ENCODE results near the gene SLC5A2. TPM values are rescaled to one million over a fixed set of nuclear protein-coding genes. Genes with fewer than 3 reads are reported as not detected.
A peak's percentile ranks its signal among the peaks of the same experiment; 100 is the strongest.

SLC5A2 gene
- total and polyA plus RNA-seq, 2 experiments from 2014 or later = 0.36 to 4.9 TPM

DNA sequence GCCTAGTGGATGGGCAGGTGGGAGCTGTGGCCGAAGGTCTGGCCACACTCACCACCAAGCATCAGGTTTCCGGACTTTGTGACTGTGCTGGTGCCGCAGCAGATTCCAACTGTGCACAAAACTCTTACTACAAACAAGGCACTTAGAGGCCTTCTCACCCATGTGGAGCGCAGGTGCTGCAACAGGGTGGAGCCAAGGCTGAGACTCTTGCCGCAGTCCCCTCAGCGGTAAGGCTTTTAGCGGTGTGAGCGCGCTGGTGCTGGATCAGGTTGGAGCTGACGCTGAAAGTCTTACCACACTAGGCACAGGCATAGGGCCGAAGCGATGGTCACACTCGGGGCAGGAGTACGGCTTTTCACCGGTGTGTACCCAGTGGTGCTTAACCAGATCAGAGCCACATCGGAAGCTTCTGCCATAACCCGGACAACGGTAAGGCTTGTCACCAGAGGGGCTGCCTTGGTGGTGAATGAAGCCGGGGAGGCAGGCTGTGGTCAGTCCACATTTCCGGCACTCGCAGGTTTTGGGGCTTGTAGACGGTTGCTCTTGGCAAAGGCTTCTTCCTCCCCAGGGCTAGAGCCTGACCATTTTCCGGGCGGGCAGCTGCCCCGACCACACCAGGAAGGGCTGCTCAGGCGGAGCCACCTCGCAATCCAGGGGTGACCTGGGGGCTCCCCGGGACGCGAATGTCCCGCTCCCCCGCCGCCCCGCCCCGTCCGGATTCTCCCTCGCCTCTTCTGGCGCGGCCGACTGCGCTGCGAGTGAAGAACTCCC, 24.7 kb upstream of the SLC5A2 start:
- peaks cover 19% of the 10 kb centered on the region for H3K4me1 ChIP-seq (ENCODE audit: low read depth)
- DNase-seq (ENCODE audit: low read depth in 1 of 2, low spot score in 1 of 2) = peak; percentile 50 to 60
- H3K27me3 ChIP-seq = no peaks in the 10 kb centered on the region
- H3K36me3 ChIP-seq = no peaks in the 10 kb centered on the region
- H3K4me3 ChIP-seq = peak overlapping the region; percentile 75
- no peaks in the 10 kb centered on the region for H3K9me3 ChIP-seq (ENCODE audit: low read depth)
- TF ChIP-seq, protein P1, sequence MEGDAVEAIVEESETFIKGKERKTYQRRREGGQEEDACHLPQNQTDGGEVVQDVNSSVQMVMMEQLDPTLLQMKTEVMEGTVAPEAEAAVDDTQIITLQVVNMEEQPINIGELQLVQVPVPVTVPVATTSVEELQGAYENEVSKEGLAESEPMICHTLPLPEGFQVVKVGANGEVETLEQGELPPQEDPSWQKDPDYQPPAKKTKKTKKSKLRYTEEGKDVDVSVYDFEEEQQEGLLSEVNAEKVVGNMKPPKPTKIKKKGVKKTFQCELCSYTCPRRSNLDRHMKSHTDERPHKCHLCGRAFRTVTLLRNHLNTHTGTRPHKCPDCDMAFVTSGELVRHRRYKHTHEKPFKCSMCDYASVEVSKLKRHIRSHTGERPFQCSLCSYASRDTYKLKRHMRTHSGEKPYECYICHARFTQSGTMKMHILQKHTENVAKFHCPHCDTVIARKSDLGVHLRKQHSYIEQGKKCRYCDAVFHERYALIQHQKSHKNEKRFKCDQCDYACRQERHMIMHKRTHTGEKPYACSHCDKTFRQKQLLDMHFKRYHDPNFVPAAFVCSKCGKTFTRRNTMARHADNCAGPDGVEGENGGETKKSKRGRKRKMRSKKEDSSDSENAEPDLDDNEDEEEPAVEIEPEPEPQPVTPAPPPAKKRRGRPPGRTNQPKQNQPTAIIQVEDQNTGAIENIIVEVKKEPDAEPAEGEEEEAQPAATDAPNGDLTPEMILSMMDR (IDR thresholded peaks at IDR 0.05; ENCODE audit: low read depth, low read length) = no peak
- H3K27ac ChIP-seq = peak overlapping the region; percentile 100

DNA sequence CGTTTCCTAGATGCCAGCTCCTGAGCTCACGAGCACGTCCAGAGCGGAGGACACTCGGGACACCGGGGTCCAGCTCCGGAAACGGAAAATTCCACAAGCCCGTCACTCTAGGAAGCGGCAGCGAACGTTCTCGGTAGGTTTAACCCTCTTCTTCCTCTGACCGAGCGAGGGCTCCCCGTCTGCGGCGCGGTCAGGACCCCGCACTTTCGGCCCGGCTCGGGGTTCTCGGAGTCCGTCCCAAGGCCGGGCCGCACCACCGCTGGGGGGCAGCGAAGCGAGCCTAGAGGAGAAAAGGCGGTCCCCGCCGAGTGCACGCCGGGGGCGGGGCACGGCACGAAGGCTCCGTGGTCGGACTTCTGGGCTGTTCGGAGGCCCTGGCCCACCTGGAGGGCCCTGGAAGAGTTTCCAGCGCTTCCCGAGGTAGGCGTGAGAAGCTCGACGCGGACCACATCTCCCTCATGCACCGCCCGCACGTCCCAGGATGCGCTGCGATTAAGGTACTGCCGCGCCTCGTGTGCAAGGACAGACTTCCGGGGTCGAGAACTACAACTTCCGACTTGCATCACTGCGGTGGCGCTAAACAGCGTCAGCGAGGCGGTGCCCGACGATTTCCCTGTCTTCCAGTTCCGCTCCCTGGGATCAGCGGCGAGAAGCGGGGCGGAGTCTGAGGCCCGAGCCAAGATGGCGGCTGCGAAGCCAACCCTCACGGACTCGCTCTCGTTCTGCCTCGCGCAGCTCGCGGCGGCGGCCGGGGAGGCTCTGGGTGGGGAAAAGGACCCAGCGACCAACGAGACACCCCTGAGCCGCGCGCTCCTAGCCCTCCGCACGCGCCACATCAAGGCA, 23.9 kb upstream of the SLC5A2 start, which contains the start of gene ARMC5:
TSS of gene ARMC5 (plus strand) at position 658 of the 843 bp plus-strand sequence. CDS start at position 682, 24 bp downstream.
- no peaks in the 10 kb centered on the region for H3K27me3 ChIP-seq
- H3K4me3 ChIP-seq = peak within 1 kb of the TSS; percentile 75
- H3K27ac ChIP-seq = peak within 1 kb of the TSS; percentile 100
- DNase-seq (ENCODE audit: low read depth in 1 of 2, low spot score in 1 of 2) = peak; percentile 99
- TF ChIP-seq, protein P1 (IDR thresholded peaks at IDR 0.05; ENCODE audit: low read depth, low read length) = peak; percentile 59
- no peaks in the 10 kb centered on the region for H3K9me3 ChIP-seq (ENCODE audit: low read depth)
- no peaks in the 10 kb centered on the region for H3K36me3 ChIP-seq
- H3K4me1 ChIP-seq (ENCODE audit: low read depth) = peaks cover 11% of the 10 kb centered on the region

DNA sequence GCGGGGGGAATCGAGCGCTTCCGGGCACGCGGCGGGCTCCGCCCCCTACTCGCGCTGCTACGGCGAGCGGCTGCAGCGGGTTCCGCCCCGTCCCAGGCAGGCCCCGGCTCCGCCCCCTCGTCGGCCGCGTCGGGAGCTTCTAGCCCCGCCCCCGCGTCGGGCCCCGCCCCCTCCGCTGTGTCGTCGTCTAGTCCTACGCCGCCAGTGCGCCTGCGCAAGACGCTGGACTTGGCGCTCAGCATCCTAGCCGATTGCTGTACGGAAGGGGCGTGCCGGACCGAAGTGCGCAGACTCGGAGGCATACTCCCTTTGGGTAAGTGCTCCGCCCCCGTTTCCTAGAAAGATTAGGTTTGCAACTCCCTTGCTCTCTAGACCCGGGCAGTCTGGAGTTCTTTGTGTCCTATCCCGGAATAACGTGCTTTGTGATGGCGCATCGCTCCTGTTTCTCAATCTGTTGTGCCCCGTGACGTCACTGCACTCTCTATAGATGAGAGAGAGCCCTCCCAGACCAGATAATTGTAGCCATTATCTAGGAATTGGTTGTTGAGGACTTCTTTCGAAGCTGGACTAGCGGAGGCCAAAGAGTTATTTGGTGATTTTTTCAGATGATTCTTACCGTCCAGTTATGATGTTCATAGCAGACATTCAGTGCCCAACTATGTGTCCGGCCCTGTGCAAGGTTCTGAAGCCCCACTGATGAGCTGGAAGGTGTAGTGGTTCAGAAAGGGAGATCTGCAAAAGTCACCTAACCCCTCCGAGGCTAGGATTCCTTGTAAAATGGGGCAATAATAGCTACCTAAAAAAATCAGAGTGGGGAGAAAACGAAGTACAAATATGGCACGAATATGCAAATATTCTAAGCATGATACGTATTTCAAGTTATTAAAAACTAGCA, 23.0 kb upstream of the SLC5A2 start:
- no peaks in the 10 kb centered on the region for H3K9me3 ChIP-seq (ENCODE audit: low read depth)
- no peaks in the 10 kb centered on the region for H3K36me3 ChIP-seq
- peak overlapping the region; percentile 100 for H3K27ac ChIP-seq
- TF ChIP-seq, protein P1 (IDR thresholded peaks at IDR 0.05; ENCODE audit: low read depth, low read length) = no peak
- DNase-seq (ENCODE audit: low read depth in 1 of 2, low spot score in 1 of 2) = peak; percentile 100
- peak overlapping the region; percentile 75 for H3K4me3 ChIP-seq
- H3K4me1 ChIP-seq (ENCODE audit: low read depth) = peaks cover 7% of the 10 kb centered on the region
- no peaks in the 10 kb centered on the region for H3K27me3 ChIP-seq

DNA sequence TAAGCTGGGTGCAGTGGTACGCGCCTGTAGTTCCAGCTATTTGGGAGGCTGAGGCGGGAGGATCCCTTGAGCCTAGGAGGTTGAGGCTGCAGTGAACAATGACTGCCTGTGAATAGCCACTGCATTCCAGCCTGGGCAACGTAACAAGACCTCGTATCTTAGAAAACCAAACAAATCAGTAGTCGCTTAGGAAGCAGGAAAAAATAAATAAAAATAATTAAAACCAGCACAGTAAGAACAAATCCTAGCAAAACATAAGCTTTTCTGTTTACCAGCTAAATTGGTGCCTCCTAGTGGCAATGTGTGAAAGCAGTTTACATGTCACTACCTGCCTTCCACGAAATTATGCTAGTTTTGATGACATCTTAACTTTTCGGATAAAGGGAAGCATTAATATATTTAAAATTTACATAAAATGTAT, 22.3 kb upstream of the SLC5A2 start:
- TF ChIP-seq, protein P1 (IDR thresholded peaks at IDR 0.05; ENCODE audit: low read depth, low read length) = peak; percentile 76
- H3K27ac ChIP-seq = peak overlapping the region; percentile 87
- peak in 1 of 2 donors; percentile 66 for DNase-seq (ENCODE audit: low read depth in 1 of 2, low spot score in 1 of 2)

More for the DNA sequence above, 22.3 kb upstream of the SLC5A2 start:
- Histone ChIP-seq H3K4me1 (ENCODE audit: low read depth) (peaks cover 7% of the 10 kb centered on the region), H3K27me3 (no peaks in the 10 kb centered on the region), H3K9me3 (ENCODE audit: low read depth) (no peaks in the 10 kb centered on the region), H3K4me3 (peak overlapping the region; percentile 37), H3K36me3 (peaks cover 2% of the 10 kb centered on the region)

All from cardiac muscle cell (in vitro differentiated cells and primary cell).